ENCODE measurements around the gene GPR149.

- TF ChIP-seq POLR2AphosphoS5 (IDR thresholded peaks at IDR 0.05; ENCODE audit: borderline replicate concordance, low read depth, low read length) (no peak), EZH2 (IDR thresholded peaks at IDR 0.05) (no peak)
Observed at GRCh38 chr3:154469585-154469984, 39.6 kb upstream of the GPR149 start.

All from SK-N-MC (cell line).